Measurements from ENCODE around the gene PLA2G15.

DNA sequence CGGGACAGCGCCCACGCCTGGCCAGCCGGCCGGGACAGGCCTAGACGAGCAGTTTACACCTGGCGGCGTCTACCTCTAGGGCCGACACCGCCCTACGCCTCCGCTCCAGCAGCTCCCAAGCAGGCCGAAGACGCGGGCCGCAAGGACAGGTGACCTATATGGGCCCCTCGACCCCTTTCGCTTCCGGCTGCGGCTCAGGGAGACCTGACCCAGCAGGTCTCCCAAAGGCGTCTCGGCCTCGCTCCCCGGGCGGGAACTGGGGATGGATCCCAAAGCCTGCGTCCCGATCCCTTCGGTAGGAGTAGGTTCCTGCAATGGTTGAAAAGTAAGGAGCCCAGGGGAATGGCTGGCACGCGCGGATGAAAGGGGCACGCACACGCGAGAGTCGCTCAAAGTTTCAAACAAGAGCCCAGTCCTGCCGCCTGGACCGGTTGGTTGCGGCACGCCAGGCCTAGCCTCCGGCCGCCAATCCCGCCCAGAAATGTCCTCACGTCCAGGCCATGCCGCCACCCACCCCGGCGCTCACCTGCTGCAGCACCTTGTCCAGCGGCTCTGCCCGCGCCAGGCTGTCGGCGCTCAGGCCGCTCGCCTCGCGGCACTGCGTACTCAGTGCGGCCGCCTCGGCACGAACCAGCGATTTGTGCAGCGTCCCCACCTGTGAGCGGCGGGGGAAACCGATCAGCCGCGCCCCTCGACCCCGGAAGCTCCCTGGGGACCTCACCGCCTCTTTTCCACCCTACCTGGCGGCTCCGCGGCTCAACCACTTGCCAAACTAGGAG is 9.9 kb upstream of the PLA2G15 start:
- TF ChIP-seq EZH2phosphoT487 (IDR thresholded peaks at IDR 0.05; ENCODE audit: insufficient read depth, low read depth) (no peak), EZH2 (IDR thresholded peaks at IDR 0.05; ENCODE audit: insufficient read depth, poor library complexity, severe bottlenecking) (no peak)

All from GM23248 (cell line).